ENCODE measurements around the gene CHMP1A.

Gene CHMP1A

DNA sequence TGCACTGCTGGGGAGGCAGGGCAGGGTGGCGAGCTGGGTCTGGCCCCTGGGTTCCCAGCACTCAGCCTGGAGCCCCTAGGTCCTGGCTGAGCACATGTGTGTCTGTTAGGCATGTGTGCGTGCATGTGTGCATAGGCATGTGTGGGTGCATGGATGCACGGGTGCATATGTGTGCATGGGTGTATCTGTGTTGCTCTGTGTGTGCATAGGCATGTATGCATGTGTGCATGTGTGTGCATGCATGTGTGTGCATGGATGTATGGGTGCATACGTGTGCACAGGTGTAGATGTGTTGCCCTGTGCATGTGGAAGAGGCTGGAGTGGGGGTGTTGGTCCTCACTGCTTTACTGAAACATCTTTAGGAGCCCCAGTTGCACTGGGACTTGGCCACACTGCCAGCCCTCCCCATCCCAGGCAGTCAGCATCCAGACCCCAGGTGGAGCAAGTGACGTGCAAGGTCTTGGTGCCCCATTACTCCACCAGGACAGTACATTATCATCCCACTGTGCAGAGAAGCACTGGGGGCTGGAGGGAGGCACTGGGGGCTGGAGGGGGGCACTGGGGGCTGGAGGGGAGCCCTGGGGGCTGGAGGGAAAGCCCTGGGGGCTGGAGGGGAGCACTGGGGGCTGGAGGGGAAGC lies 54.4 kb downstream of the CHMP1A start:
- DNase-seq: no peak

GRCh38 chr16:89602273-89602951 lies 55.1 kb downstream of the CHMP1A start:
- DNase-seq: peak; percentile 60 to 82

GRCh38 chr16:89601906-89602272 lies 55.6 kb downstream of the CHMP1A start:
- DNase-seq: no peak

DNA sequence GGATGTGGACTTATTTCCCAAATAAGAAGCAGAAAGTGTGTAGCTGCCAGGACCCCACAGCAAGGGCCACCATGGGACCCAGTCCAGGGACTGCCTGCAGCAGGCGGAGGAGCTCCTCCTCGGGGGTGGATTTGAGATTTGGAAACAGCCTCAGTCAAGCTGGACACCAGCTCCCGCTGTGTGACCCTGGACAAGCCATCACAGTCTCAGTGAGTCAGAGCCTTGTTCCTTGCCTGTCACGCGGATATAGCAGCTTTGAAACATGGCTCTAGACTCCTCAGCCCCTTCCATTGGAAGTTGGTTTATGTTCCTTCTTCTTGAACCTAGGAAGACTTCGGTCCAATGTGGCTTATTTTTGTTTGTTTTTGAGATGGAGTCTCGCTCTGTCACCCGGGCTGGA lies 56.6 kb downstream of the CHMP1A start:
- peak; percentile 13 to 69 for DNase-seq

DNA sequence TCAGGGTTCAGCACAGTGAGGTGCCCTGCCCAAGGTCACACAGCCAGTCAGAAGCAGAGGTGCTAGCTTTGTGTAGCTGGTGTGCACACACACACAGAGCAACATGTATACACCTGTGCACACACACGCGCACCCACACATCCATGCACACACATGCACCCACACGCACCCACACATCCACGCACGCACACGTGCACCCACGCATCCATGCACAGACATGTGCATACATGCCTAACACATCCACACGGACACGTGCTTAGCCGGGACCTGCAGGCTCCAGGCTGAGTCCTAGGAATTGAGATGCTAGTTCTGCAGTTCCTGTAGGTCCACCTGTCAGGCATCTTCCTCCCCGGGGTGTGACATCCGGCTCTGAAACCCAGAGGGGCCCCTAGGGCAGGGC lies 57.1 kb downstream of the CHMP1A start:
- DNase-seq: no peak

DNA sequence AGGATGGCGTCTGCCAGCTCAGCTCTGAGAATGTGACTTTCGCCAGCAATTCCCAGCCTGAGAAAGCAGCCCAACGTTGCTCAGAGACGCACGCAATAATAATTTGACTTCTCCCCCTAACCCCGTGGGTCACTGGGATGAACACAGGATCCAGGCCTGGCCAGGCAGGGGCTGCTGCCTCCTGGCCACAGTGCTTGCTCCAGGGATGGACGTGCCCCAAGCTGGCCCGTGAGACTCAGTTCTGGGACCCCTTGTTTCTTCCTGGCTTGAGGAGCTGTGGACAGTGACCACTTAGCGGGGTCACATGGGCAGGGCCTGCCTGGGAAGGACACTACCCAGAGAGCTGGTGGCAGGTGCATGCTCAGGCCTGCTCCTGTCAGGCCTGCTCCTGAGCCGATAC lies 57.6 kb downstream of the CHMP1A start:
- no peak for DNase-seq

DNA sequence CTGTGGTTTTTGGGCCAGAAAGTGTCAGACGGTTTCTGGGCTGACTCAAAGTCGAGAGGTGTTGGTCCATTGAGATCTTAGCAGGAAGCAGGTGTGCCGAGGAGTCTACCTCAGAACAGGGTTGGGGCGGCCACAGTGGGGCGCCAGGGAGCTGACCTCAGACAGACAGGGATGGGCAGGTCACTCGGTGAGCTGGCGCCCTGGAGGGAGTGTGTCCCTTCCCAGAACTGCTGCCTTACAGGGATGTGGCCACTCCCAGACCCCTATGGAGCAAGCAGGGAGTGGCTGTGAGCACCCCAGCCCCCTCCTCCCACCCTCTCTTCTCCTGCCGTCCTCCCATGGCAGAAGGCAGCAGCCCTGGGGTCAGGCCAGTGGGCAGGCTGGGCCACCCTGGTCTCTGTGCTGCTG lies 58.1 kb downstream of the CHMP1A start:
- DNase-seq: no peak

GRCh38 chr16:89598199-89598598 lies 59.3 kb downstream of the CHMP1A start:
- peak in 1 of 2 donors; percentile 44 for DNase-seq

- DNase-seq: no peak
Measured at GRCh38 chr16:89596957-89597649, 60.4 kb downstream of the CHMP1A start.

DNA sequence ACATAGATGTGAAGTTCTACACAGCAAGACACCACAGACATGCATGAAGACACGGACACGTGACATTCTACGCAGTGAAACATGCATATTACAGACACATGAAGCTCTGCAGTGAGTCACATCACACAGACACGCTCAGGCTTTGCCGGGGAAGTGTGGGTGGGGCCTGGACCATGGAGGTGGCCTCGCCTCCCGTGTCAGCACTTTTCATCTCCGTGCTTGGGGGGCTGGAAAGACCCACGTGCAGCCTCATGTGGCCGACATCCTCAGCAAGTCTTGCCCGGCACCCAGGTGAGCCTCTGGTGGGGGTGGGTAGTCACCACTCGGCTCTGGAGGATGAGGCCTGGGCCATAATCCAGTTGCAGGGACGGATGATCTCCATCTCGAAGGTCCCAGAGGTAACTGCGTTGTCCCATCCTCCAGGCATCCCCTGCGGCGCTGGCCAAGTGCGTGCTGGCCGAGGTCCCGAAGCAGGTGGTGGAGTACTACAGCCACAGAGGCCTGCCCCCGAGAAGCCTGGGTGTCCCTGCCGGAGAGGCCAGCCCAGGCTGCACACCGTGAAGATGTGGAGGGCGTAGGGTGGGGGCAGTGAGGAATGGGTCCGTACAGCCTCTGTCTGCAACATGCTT lies 61.3 kb downstream of the CHMP1A start:
- DNase-seq: no peak

- DNase-seq: no peak
Measured at GRCh38 chr16:89595330-89596060, 62.0 kb downstream of the CHMP1A start.

Data from inflammatory macrophage (primary cell).